Measurements from ENCODE around the gene TMEM238. TPM values are rescaled to one million over a fixed set of nuclear protein-coding genes. Genes with fewer than 3 reads are reported as not detected.

Gene TMEM238, protein sequence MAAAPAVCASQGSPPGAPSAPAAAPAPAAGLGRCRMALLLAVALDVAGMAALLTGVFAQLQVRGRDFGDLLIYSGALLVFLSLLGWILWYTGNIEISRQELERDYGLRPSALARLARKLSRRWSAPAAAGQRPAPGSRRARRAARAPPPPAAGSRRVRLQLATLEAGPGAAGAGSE
- total RNA-seq = 0.33 TPM in 1 of 2 replicates, not detected in the other

DNA sequence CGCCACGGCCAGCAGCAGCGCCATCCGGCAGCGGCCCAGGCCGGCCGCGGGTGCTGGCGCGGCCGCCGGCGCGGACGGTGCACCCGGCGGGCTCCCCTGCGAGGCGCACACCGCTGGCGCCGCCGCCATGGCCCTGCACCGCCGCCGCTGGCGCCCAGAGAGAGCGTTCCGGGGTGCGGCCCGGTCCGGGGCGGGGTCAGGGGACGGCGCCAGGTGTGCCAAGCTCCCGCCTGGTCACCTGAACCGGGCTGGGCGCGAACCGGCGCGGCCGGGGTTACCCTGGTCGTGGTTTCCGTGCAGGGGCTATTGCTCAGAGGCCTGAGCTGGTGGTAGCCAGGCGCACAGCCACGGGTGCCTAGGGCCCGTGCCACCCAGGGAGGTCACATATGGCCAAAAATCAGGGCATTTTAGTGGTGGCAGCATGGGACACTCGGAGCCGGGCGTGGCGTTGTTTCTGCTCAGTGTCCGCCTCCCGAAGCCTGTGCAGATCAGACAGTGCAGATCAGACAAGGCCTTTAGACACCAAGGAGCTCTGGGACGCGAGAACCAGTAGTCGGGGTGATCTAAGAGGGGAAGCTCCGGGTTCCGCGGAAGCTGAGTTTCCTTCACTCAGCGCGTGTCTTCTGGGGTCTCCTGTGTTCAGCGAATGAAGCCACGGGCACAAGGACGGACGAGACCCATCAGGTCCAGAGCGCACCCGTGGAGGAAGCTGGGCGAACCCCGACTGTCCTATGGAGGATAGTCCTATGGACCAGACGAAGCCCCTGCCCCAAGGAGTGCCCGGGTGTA lies at the start of gene TMEM238:
TSS of gene TMEM238 (minus strand) at position 162 of the 789 bp plus-strand sequence. CDS start at position 129, 33 bp downstream.

DNA sequence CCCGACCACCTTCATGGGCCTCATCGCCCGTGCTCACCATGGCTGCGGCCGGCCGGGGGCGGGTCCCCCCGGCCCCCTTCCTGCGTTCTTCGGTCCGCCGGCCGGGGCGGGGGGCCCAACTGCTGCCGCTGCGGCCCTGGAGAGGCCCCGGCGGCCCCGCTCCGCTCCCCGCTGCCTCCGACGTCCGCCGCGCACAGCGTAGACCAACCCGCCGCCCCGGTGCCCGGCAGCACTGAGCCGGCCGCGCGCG lies 23.4 kb upstream of the TMEM238 start, which contains the start of gene UBE2S:
TSS of gene UBE2S (minus strand) at position 239 of the 250 bp plus-strand sequence. CDS start at position 40, 199 bp downstream.

DNA sequence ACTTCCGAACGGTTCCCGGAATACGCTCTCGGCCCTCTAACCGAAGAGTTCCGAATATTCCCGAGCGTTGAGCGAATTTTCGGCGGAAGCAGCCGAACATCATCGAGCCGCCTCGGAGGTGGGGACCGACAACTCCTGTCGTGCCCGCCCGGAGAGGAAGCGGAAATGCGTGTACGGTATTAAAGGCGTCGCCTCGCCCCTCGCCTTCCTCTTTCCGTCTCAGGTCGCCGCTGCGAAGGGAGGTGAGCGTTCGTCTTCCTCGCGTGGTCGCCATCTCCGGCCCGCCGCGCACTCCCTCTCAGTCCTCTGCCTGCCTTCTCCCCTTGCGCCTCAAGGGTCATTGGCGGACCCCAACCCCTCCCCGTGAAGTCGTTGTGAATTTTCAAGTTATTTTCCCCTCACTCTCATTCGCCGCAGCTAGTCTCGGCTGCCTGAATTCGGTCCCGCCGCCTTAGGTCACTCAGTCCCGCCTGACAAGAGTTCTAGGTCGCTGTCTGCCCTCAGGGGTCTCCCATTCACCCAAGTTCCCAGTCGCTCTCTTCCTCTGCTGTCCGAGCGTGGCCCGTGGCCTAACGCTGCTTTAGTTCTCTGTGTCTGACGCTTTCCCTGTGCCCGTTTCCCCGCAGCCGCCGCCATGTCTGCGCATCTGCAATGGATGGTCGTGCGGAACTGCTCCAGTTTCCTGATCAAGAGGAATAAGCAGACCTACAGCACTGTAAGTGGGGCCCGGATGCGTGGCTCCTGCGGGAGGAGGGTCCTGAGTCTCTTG lies 1.8 kb upstream of the TMEM238 start, which contains the start of gene RPL28:
TSS of gene RPL28 (plus strand) at position 209 of the 769 bp plus-strand sequence. CDS start at position 635, 426 bp downstream.

DNA sequence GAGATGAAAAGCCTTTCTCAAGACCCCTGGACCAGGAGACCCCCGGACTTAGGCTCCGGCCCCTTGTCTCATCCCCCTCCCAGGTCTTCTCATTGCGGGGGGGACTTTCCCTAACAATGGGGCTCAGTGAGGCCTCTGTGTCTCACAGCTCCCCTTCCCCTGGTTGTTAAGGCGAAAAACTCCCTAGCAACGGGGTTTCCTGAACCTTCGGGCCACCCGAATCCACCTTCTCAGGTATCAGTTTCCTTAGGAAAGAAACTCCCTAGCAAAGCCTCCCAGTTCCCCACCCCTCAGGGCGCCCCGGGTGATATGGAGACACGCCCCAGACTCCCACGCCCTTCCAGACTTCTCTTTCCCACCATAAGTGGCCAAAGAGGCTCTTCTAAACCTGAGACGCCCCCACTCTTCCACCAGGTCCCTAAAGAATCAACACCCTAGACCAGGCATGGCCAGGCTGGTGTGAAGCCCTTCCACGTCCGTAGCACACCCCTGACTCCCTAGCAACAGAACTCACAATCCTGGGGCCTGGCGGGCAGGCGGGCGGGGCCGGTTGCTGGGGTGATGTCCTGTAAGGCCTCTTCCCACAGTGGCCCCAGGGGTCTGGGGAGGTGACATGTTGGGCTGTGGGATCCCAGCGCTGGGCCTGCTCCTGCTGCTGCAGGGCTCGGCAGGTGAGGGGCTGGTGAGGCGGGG lies 7.7 kb downstream of the TMEM238 start, which contains the start of gene TMEM190:
TSS of gene TMEM190 (plus strand) at position 586 of the 693 bp plus-strand sequence. CDS start at position 614, 28 bp downstream.

DNA sequence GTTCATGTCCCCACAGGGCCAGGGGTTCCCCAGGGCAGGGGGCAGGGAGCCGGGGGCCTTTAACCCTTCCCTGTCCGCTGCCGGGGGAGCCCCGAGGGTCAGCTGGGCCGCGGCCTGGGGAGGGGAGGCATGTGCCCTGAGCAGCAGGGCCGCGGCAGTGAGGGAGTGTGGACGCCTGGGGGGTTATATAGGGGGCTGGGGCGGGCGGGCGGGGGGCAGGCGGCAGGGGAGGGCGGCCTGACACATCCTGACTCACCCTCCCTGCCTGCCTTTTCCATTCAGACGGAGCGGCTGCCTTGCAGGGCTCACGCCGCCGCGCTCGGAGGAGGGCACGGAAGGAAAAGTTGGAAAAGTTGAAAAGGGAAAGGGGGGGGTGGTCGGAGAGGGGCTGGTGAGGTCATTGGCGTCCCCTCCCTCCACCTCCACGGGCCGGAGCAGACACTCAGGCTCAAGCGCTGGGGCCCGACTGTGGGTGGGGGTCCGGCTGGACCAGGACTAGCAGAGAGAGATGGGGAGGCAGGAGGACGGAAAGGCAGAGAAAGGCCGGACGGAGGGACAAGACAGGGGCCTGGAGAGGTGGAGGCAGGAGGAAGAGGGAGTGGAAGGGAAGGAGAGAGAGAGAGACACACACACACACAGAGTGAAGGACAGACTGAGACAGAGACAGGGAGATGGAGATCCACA lies 13.6 kb downstream of the TMEM238 start, which contains the start of gene IL11:
TSS of gene IL11 (minus strand) at position 159 of the 684 bp plus-strand sequence. CDS start at position 6, 153 bp downstream.

DNA sequence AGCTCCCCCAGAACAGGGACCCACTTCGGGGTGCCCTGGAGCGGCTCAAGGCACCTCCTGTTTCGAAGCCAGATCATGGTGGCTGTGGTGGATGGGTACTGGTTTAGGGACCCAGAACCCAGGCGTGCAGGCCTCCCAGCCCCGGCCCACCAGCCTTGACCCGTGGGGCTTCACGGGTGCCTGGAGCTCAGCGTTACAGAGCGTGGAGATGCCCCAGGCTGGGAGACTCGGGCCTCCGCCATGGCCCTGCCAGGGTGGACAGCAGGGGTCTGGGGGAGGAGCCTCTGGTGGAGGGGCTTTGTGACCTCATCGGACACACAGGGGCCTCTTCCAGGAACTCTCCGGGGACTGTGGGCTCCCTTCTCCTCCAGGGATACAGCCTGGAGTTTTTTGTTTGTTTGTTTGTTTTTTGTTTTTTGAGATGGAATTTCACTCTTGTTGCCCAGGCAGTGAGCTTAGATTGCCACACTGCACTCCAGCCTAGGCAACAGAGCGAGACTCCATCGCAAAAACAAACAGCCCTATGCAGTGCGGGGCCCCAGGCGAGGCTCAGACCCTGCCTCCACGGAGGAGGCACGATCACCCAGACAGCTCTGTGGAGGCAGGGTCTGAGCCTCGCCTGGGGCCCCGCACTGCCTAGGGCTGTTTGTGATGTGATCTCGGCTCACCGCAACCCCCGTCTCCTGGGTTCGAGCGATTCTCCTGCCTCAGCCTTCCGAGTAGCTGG lies 20.9 kb downstream of the TMEM238 start, which contains the start of gene GARIN5B:
TSS of gene GARIN5B (minus strand) at position 271 of the 727 bp plus-strand sequence. CDS start at position 77, 194 bp downstream.

DNA sequence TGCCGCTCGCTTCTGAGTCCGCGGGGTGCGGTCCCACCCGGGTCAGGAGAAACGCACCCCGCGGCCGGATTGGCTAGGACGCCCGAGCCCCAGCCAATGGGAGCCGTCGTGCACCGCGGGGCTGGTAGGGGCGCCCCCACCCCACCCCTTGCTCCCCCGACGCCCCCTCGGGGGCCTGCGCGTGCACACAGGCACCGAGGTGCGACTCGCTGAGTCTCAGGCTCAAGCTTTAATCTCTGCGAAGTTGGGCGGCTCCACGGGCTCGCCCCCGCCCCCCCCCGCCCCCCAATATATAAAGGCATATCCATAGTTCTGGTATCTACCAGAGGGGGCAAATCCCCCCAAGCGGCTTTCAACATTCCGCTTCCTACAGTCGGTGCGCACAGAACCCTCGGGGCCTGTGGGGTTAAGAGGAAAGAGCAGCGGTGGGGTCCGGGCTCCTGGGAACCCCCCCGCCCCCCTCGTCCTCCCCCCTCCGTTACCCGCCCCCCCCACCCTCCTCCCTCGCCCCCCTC lies 29.3 kb downstream of the TMEM238 start, which contains the start of gene COX6B2:
TSS of gene COX6B2 (minus strand) at position 22 of the 515 bp plus-strand sequence. CDS start 198 bp downstream, outside the sequence.

DNA sequence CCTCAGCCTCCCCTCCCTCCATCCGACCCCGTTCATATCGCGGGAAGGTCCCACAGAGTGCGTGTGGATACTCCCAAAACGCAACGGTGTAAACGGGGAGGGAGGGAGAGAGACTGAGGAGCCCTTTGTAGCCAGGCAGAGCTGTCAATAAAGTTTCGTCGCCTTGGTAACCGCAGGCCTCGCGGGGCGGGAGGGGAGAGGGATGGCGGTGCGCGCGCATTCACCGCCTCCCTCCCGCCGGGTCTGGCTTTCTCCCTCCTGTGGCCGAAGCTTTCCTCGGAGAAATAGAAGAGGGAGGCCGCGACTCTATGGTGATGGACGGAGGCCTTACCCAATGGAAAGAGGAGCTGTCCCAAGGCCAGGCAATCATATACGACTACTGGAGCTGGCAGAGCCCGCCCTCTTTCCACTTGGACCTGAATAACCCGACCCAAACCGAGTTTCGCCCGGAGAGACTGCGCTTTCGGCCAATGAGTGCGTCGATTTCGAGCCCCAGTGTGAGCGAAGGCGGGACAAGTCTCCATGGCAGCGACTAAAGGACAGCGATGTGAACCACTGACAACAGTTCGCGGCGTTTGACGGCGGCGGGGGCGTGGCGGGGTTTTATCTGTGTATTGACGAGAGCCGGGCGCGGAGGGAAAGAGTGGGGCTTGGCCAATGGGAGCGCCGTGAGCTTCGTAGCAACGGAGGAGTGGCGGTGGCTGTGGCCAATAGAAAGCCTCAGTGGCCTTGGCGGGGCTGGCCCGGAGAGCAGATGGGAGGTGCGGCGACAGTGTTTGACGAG lies 44.8 kb downstream of the TMEM238 start, which contains the start of gene KMT5C:
TSS of gene KMT5C (plus strand) at position 772 of the 784 bp plus-strand sequence. CDS start 2,061 bp downstream, outside the sequence.

Other genes with a start within 250 kb of the TMEM238 start
- not detected in 2 replicates for gene TNNT1, start 235.1 kb downstream of the TMEM238 start, total RNA-seq
- not detected in 2 replicates for gene TNNI3, start 226.6 kb downstream of the TMEM238 start, total RNA-seq
- 0.33 and 0.38 TPM in 2 replicates for gene DNAAF3, start 217.7 kb downstream of the TMEM238 start, total RNA-seq
- gene SYT5, start 204.0 kb downstream of the TMEM238 start, total RNA-seq = not detected in 2 replicates
- gene PTPRH, start 174.8 kb downstream of the TMEM238 start, total RNA-seq = 0.48 and 0.65 TPM in 2 replicates
- gene TMEM86B, start 155.5 kb downstream of the TMEM238 start, total RNA-seq = 2.0 and 2.4 TPM in 2 replicates
- gene PPP6R1, start 125.3 kb downstream of the TMEM238 start, total RNA-seq = 44.2 and 52.3 TPM in 2 replicates
- 30.4 and 37.2 TPM in 2 replicates for gene HSPBP1, start 104.2 kb downstream of the TMEM238 start, total RNA-seq
- gene BRSK1, start 100.3 kb downstream of the TMEM238 start, total RNA-seq = 0.29 and 1.3 TPM in 2 replicates
- not detected in 2 replicates for gene TMEM150B, start 59.0 kb downstream of the TMEM238 start, total RNA-seq
- 5.6 and 9.8 TPM in 2 replicates for gene KMT5C, start 44.4 kb downstream of the TMEM238 start, total RNA-seq
- gene COX6B2, start 29.6 kb downstream of the TMEM238 start, total RNA-seq = not detected in 2 replicates
- not detected in 2 replicates for gene GARIN5B, start 21.0 kb downstream of the TMEM238 start, total RNA-seq
- 0.33 TPM in 1 of 2 replicates, not detected in the other for gene IL11, start 13.8 kb downstream of the TMEM238 start, total RNA-seq
- gene TMEM190, start 7.5 kb downstream of the TMEM238 start, total RNA-seq = not detected in 2 replicates
- gene RPL28, start 1.6 kb upstream of the TMEM238 start, total RNA-seq = 445 and 511 TPM in 2 replicates
- 106 and 121 TPM in 2 replicates for gene UBE2S, start 23.5 kb upstream of the TMEM238 start, total RNA-seq
- not detected in 2 replicates for gene SHISA7, start 59.0 kb upstream of the TMEM238 start, total RNA-seq
- gene ISOC2, start 77.3 kb upstream of the TMEM238 start, total RNA-seq = 60.9 and 67.6 TPM in 2 replicates
- not detected in 2 replicates for gene C19orf85, start 80.5 kb upstream of the TMEM238 start, total RNA-seq
- 2.5 and 9.8 TPM in 2 replicates for gene ZNF628, start 92.3 kb upstream of the TMEM238 start, total RNA-seq
- 10.7 and 15.7 TPM in 2 replicates for gene NAT14, start 100.9 kb upstream of the TMEM238 start, total RNA-seq
- gene SSC5D, start 104.1 kb upstream of the TMEM238 start, total RNA-seq = 0.33 and 0.57 TPM in 2 replicates
- not detected in 2 replicates for gene SBK2, start 152.8 kb upstream of the TMEM238 start, total RNA-seq
- gene SBK3, start 161.3 kb upstream of the TMEM238 start, total RNA-seq = under 0.01 and 0.10 TPM in 2 replicates
- 5.1 and 11.8 TPM in 2 replicates for gene ZNF579, start 196.6 kb upstream of the TMEM238 start, total RNA-seq
- 3.9 and 4.9 TPM in 2 replicates for gene FIZ1, start 215.2 kb upstream of the TMEM238 start, total RNA-seq
- 11.9 and 13.7 TPM in 2 replicates for gene ZNF524, start 216.0 kb upstream of the TMEM238 start, total RNA-seq
- gene ZNF865, start 221.4 kb upstream of the TMEM238 start, total RNA-seq = 1.2 and 2.0 TPM in 2 replicates
- gene ZNF784, start 240.3 kb upstream of the TMEM238 start, total RNA-seq = 4.5 and 6.5 TPM in 2 replicates

Measured in vein endothelial cell (primary cell).